Activated CD4-positive, alpha-beta memory T cell treated with anti-CD3 and anti-CD28 coated beads, Interleukin-2, amount 10 ng/mL, durations not matched to agents 7 days and 5 days (primary cell): ENCODE data around the gene CELF2. TPM values are rescaled to one million over a fixed set of nuclear protein-coding genes. Genes with fewer than 3 reads are reported as not detected.

Source experiments
- CTCF ChIA-PET: fragments of 350-600 bp; sonication (Branson Sonifier 250); formaldehyde crosslinking; loops from one replicate; lab custom pipeline; 2021; ENCODE audit warnings: antibody characterized with exemption, inconsistent platforms; lab: Charles Lee
- POLR2A ChIA-PET: fragments of 350-600 bp; sonication (Branson Sonifier 250); formaldehyde crosslinking; loops from one replicate; lab custom pipeline; 2021; ENCODE audit warnings: antibody characterized with exemption; lab: Charles Lee
- DNase-seq: peaks from one replicate; pipeline ENCODE4 v3.0.0-alpha.2; 2020
- H3K27ac Mint-ChIP-seq: one replicate; pipeline ENCODE4 v1.8.0; 2021; ENCODE audit warnings: mild to moderate bottlenecking, mixed read lengths
- H3K27me3 Mint-ChIP-seq: one replicate; pipeline ENCODE4 v1.8.0; 2021; ENCODE audit warnings: mixed read lengths
- H3K36me3 Mint-ChIP-seq: one replicate; pipeline ENCODE4 v1.8.0; 2021; ENCODE audit warnings: low read depth, mixed read lengths
- H3K4me1 Mint-ChIP-seq: one replicate; pipeline ENCODE4 v1.8.0; 2021; ENCODE audit warnings: mixed read lengths
- H3K4me3 Mint-ChIP-seq: one replicate; pipeline ENCODE4 v1.8.0; 2021; ENCODE audit warnings: mild to moderate bottlenecking, mixed read lengths
- H3K9me3 Mint-ChIP-seq: one replicate; pipeline ENCODE4 v1.8.0; 2021; ENCODE audit warnings: mixed read lengths
- total RNA-seq, 2 experiments: library from RNA; stranded (reverse); gene quantifications; one replicate each; pipeline ENCODE4 v1.2.3, GENCODE V29; 2021

The CELF2 gene
- total RNA-seq, 2 experiments from 2014 or later, result 209 to 213 TPM

GRCh38 chr10:11240641-11241040, 223.0 kb downstream of the CELF2 start:
- ChIA-PET POLR2A (no interaction called here), CTCF (no interaction called here)
- DNase-seq, result no peak
- Mint-ChIP-seq H3K36me3 (peaks cover 68% of the 10 kb centered on the region), H3K27me3 (no peaks in the 10 kb centered on the region), H3K4me1 (peaks cover 66% of the 10 kb centered on the region), H3K4me3 (no peak overlapping the region), H3K27ac (no peak overlapping the region), H3K9me3 (no peaks in the 10 kb centered on the region)

GRCh38 chr10:11242443-11243387, 225.0 kb downstream of the CELF2 start:
- Mint-ChIP-seq H3K4me1 (peaks cover 45% of the 10 kb centered on the region), H3K27me3 (no peaks in the 10 kb centered on the region), H3K27ac (peak overlapping the region; percentile 50), H3K36me3 (peaks cover 51% of the 10 kb centered on the region), H3K4me3 (no peak overlapping the region), H3K9me3 (no peaks in the 10 kb centered on the region)
- DNase-seq, result no peak
- ChIA-PET CTCF (interaction anchor here (1.0 to 1.1 kb wide), 2 partner anchors 64 to 129 kb away, joined by 3 to 5 read pairs; no protein-coding TSS in a partner anchor), POLR2A (interaction anchor here (0.8 to 2.2 kb wide), 6 partner anchors 10 to 140 kb away, joined by 3 to 5 read pairs (median 4); no protein-coding TSS in a partner anchor)

- DNase-seq, result no peak
- peaks cover 38% of the 10 kb centered on the region for H3K4me1 Mint-ChIP-seq
- peaks cover 45% of the 10 kb centered on the region for H3K36me3 Mint-ChIP-seq
- POLR2A ChIA-PET, result interaction anchor here (0.8 to 2.2 kb wide), 3 partner anchors 9 to 34 kb away, joined by 3 to 5 read pairs (median 5); no protein-coding TSS in a partner anchor
- no peaks in the 10 kb centered on the region for H3K9me3 Mint-ChIP-seq
- no peak overlapping the region for H3K4me3 Mint-ChIP-seq
- H3K27me3 Mint-ChIP-seq, result no peaks in the 10 kb centered on the region
- CTCF ChIA-PET, result interaction anchor here (1.0 to 1.1 kb wide), 2 partner anchors 64 to 130 kb away, joined by 3 to 5 read pairs; no protein-coding TSS in a partner anchor
- H3K27ac Mint-ChIP-seq, result peak overlapping the region; percentile 29
These were observed 226.0 kb downstream of the CELF2 start for GRCh38 chr10:11243425-11244222.

GRCh38 chr10:11245095-11245479, 227.4 kb downstream of the CELF2 start:
- Mint-ChIP-seq H3K27ac (no peak overlapping the region), H3K36me3 (peaks cover 48% of the 10 kb centered on the region), H3K4me3 (no peak overlapping the region), H3K9me3 (no peaks in the 10 kb centered on the region), H3K4me1 (peaks cover 30% of the 10 kb centered on the region), H3K27me3 (no peaks in the 10 kb centered on the region)
- POLR2A ChIA-PET, result interaction anchor here (1.1 to 1.7 kb wide), 2 partner anchors 9 to 31 kb away, joined by 3 to 6 read pairs; no protein-coding TSS in a partner anchor
- CTCF ChIA-PET, result interaction anchor here (0.8 kb wide), 1 partner anchor 1389 kb away, joined by 3 read pairs; no protein-coding TSS in a partner anchor
- no peak for DNase-seq

GRCh38 chr10:11245510-11245909, 227.8 kb downstream of the CELF2 start:
- Mint-ChIP-seq H3K27me3 (no peaks in the 10 kb centered on the region), H3K27ac (no peak overlapping the region), H3K4me3 (no peak overlapping the region), H3K9me3 (no peaks in the 10 kb centered on the region), H3K36me3 (peaks cover 47% of the 10 kb centered on the region), H3K4me1 (peaks cover 28% of the 10 kb centered on the region)
- POLR2A ChIA-PET, result interaction anchor here (1.1 to 1.7 kb wide), 2 partner anchors 9 to 31 kb away, joined by 3 to 6 read pairs; no protein-coding TSS in a partner anchor
- DNase-seq, result no peak
- CTCF ChIA-PET, result interaction anchor here (0.8 kb wide), 1 partner anchor 1388 kb away, joined by 3 read pairs; no protein-coding TSS in a partner anchor

- Mint-ChIP-seq H3K4me1 (peaks cover 23% of the 10 kb centered on the region), H3K27me3 (no peaks in the 10 kb centered on the region), H3K36me3 (peaks cover 48% of the 10 kb centered on the region), H3K4me3 (no peak overlapping the region), H3K9me3 (no peaks in the 10 kb centered on the region), H3K27ac (no peak overlapping the region)
- ChIA-PET CTCF (interaction anchor here (0.8 kb wide), 1 partner anchor 1388 kb away, joined by 3 read pairs; no protein-coding TSS in a partner anchor), POLR2A (interaction anchor here (1.1 to 1.7 kb wide), 2 partner anchors 10 to 32 kb away, joined by 3 to 6 read pairs; no protein-coding TSS in a partner anchor)
- no peak for DNase-seq
These were observed 228.4 kb downstream of the CELF2 start for GRCh38 chr10:11245981-11246590.

- DNase-seq, result no peak
- H3K27me3 Mint-ChIP-seq, result no peaks in the 10 kb centered on the region
- CTCF ChIA-PET, result no interaction called here
- H3K36me3 Mint-ChIP-seq, result peaks cover 49% of the 10 kb centered on the region
- POLR2A ChIA-PET, result no interaction called here
- peaks cover 18% of the 10 kb centered on the region for H3K4me1 Mint-ChIP-seq
- no peaks in the 10 kb centered on the region for H3K9me3 Mint-ChIP-seq
- no peak overlapping the region for H3K27ac Mint-ChIP-seq
- no peak overlapping the region for H3K4me3 Mint-ChIP-seq
These were observed 229.2 kb downstream of the CELF2 start for GRCh38 chr10:11246752-11247467.

GRCh38 chr10:11249152-11249807, 231.6 kb downstream of the CELF2 start:
- H3K4me1 Mint-ChIP-seq, result peaks cover 13% of the 10 kb centered on the region
- ChIA-PET POLR2A (no interaction called here), CTCF (no interaction called here)
- no peak overlapping the region for H3K27ac Mint-ChIP-seq
- H3K9me3 Mint-ChIP-seq, result no peaks in the 10 kb centered on the region
- no peak for DNase-seq
- H3K36me3 Mint-ChIP-seq, result peaks cover 46% of the 10 kb centered on the region
- H3K27me3 Mint-ChIP-seq, result no peaks in the 10 kb centered on the region
- H3K4me3 Mint-ChIP-seq, result no peak overlapping the region

- H3K36me3 Mint-ChIP-seq, result peaks cover 51% of the 10 kb centered on the region
These were observed 232.1 kb downstream of the CELF2 start for GRCh38 chr10:11249808-11250195.

GRCh38 chr10:11250304-11250703, 232.6 kb downstream of the CELF2 start:
- CTCF ChIA-PET, result no interaction called here
- peaks cover 56% of the 10 kb centered on the region for H3K36me3 Mint-ChIP-seq
- peak overlapping the region; percentile 9 for H3K27ac Mint-ChIP-seq
- POLR2A ChIA-PET, result interaction anchor here (1.0 kb wide), 1 partner anchor 12 kb away, joined by 3 read pairs; no protein-coding TSS in a partner anchor
- H3K9me3 Mint-ChIP-seq, result no peaks in the 10 kb centered on the region
- H3K4me1 Mint-ChIP-seq, result peaks cover 19% of the 10 kb centered on the region
- no peak for DNase-seq
- no peaks in the 10 kb centered on the region for H3K27me3 Mint-ChIP-seq
- H3K4me3 Mint-ChIP-seq, result no peak overlapping the region

More at GRCh38 chr10:11249808-11250195, 232.1 kb downstream of the CELF2 start:
- ChIA-PET CTCF (no interaction called here), POLR2A (interaction anchor here (1.0 kb wide), 1 partner anchor 12 kb away, joined by 3 read pairs; no protein-coding TSS in a partner anchor)
- no peak overlapping the region for H3K4me3 Mint-ChIP-seq
- H3K9me3 Mint-ChIP-seq, result no peaks in the 10 kb centered on the region
- H3K4me1 Mint-ChIP-seq, result peaks cover 14% of the 10 kb centered on the region
- H3K27me3 Mint-ChIP-seq, result no peaks in the 10 kb centered on the region
- peak overlapping the region; percentile 14 for H3K27ac Mint-ChIP-seq
- DNase-seq, result no peak

GRCh38 chr10:11252887-11253286, 235.2 kb downstream of the CELF2 start:
- Mint-ChIP-seq H3K27me3 (no peaks in the 10 kb centered on the region), H3K36me3 (peaks cover 82% of the 10 kb centered on the region), H3K9me3 (no peaks in the 10 kb centered on the region), H3K4me3 (no peak overlapping the region), H3K27ac (no peak overlapping the region), H3K4me1 (peaks cover 40% of the 10 kb centered on the region)
- no peak for DNase-seq
- CTCF ChIA-PET, result no interaction called here
- POLR2A ChIA-PET, result interaction anchor here (0.7 kb wide), 1 partner anchor 10 kb away, joined by 3 read pairs; no protein-coding TSS in a partner anchor
